Measurements from ENCODE around the gene MYL3.

Gene MYL3

GRCh38 chr3:46861605-46862368 is 1.5 kb downstream of the MYL3 start:
- H3K4me3 ChIP-seq (ENCODE audit: low read length) = no peak overlapping the region
- no peaks in the 10 kb centered on the region for H3K4me1 ChIP-seq (ENCODE audit: insufficient read depth, low read length)
- no peaks in the 10 kb centered on the region for H3K27me3 ChIP-seq (ENCODE audit: insufficient read depth, low read length)
- no peaks in the 10 kb centered on the region for H3K36me3 ChIP-seq (ENCODE audit: insufficient read depth, low read length)
- WGBS = 89% methylated on average over 12 of the region's 12 CpGs
- no peak overlapping the region for H3K9ac ChIP-seq (ENCODE audit: low read depth, low read length)
- no peaks in the 10 kb centered on the region for H3K9me3 ChIP-seq (ENCODE audit: insufficient read depth, low read depth, low read length)
- no peak overlapping the region for H3K27ac ChIP-seq (ENCODE audit: low read depth, low read length)

DNA sequence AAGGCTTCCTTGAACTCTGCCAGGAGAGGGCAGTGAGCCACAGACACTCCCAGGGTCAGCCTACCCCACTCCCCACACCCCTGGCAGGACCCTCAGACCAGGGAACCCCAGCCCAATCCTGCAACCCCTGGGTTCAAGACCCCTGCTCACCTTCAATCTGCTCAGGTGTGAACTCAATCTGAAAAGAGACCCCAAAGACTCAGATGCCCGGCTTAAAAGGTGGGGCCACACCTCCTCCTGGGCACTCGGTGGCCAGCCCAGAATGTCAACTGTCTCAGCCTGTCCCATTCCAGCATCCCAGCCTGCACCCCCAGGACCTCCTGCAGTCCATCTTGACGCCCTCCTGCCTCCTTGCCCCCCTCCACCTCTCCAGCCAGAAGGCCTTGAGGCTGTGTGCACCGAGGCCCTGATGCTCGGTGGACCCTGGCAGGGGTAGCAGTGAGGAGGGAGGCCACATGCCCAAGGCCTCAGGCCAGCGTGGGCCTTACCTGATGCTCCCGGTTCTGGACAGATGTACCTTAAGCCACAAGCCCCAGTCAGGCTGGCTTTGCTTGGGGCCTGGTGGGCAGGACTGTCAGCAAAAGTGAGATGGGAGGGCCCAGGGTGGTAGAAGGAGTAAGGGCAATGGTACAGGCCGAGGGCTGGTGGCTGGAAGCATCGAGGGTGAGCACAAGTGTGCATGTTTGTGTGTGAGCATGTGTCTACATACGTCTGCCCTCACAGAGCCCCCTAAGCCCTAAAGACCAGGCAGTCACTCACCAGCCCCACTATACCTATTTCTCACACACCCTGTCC is 2.2 kb downstream of the MYL3 start:
- Histone ChIP-seq H3K27ac (ENCODE audit: low read depth, low read length) (no peak overlapping the region), H3K9ac (ENCODE audit: low read depth, low read length) (no peak overlapping the region), H3K4me1 (ENCODE audit: insufficient read depth, low read length) (no peaks in the 10 kb centered on the region), H3K4me3 (ENCODE audit: low read length) (no peak overlapping the region), H3K27me3 (ENCODE audit: insufficient read depth, low read length) (no peaks in the 10 kb centered on the region), H3K9me3 (ENCODE audit: insufficient read depth, low read depth, low read length) (no peaks in the 10 kb centered on the region), H3K36me3 (ENCODE audit: insufficient read depth, low read length) (no peaks in the 10 kb centered on the region)
- WGBS = 94% methylated on average over 10 of the region's 10 CpGs

DNA sequence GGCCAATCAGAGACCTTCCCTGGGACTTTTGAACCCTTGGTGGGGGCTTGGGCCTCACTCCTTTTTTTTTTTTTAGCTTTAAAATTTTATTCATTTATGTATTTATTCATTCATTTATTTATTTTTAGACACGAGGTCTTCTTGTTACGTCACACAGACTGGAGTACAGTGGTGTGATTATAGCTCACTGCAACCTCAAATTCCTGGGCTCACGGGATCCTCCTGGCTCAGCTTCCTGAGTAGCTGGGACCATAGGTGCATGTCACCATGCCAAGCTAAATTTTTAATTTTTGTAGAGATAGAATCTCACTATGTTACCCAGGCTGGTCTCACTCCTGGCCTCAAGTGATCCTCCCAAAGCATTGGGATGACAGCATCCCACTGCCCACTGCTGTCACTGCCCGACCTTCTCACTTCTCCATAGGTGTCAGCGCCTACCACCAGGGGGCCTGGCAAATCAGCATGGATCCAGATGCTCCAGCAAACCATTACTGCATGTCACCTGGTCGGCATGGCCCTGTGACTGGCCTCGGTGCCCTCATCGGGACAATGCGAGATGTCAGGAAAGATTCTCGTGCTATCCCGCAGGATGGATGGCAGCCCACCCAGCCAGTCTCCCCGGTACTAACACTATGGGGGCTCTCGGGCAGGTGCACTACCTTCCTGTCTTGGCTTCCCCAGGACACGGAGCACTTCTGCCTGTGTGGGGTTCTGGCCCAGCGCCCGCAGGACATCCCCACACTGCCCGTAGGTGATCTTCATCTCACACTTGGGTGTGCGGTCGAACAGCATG is 3.0 kb downstream of the MYL3 start:
- H3K27me3 ChIP-seq (ENCODE audit: insufficient read depth, low read length) = no peaks in the 10 kb centered on the region
- no peak overlapping the region for H3K27ac ChIP-seq (ENCODE audit: low read depth, low read length)
- H3K36me3 ChIP-seq (ENCODE audit: insufficient read depth, low read length) = no peaks in the 10 kb centered on the region
- no peaks in the 10 kb centered on the region for H3K9me3 ChIP-seq (ENCODE audit: insufficient read depth, low read depth, low read length)
- H3K4me3 ChIP-seq (ENCODE audit: low read length) = no peak overlapping the region
- WGBS = 89% methylated on average over 19 of the region's 19 CpGs
- no peak overlapping the region for H3K9ac ChIP-seq (ENCODE audit: low read depth, low read length)
- no peaks in the 10 kb centered on the region for H3K4me1 ChIP-seq (ENCODE audit: insufficient read depth, low read length)

- H3K9me3 ChIP-seq (ENCODE audit: insufficient read depth, low read depth, low read length) = no peaks in the 10 kb centered on the region
- no peaks in the 10 kb centered on the region for H3K4me1 ChIP-seq (ENCODE audit: insufficient read depth, low read length)
- WGBS = 77% methylated on average over 11 of the region's 11 CpGs
Measured at GRCh38 chr3:46859001-46859710, 4.1 kb downstream of the MYL3 start.

GRCh38 chr3:46858456-46858855 is 4.8 kb downstream of the MYL3 start:
- Histone ChIP-seq H3K27ac (ENCODE audit: low read depth, low read length) (no peak overlapping the region), H3K4me3 (ENCODE audit: low read length) (no peak overlapping the region), H3K4me1 (ENCODE audit: insufficient read depth, low read length) (no peaks in the 10 kb centered on the region), H3K9ac (ENCODE audit: low read depth, low read length) (no peak overlapping the region), H3K36me3 (ENCODE audit: insufficient read depth, low read length) (no peaks in the 10 kb centered on the region), H3K9me3 (ENCODE audit: insufficient read depth, low read depth, low read length) (no peaks in the 10 kb centered on the region), H3K27me3 (ENCODE audit: insufficient read depth, low read length) (no peaks in the 10 kb centered on the region)
- 93% methylated on average over 6 of the region's 6 CpGs for WGBS

More at GRCh38 chr3:46859001-46859710, 4.1 kb downstream of the MYL3 start:
- no peak overlapping the region for H3K27ac ChIP-seq (ENCODE audit: low read depth, low read length)
- H3K36me3 ChIP-seq (ENCODE audit: insufficient read depth, low read length) = no peaks in the 10 kb centered on the region
- H3K4me3 ChIP-seq (ENCODE audit: low read length) = no peak overlapping the region
- no peak overlapping the region for H3K9ac ChIP-seq (ENCODE audit: low read depth, low read length)
- no peaks in the 10 kb centered on the region for H3K27me3 ChIP-seq (ENCODE audit: insufficient read depth, low read length)

DNA sequence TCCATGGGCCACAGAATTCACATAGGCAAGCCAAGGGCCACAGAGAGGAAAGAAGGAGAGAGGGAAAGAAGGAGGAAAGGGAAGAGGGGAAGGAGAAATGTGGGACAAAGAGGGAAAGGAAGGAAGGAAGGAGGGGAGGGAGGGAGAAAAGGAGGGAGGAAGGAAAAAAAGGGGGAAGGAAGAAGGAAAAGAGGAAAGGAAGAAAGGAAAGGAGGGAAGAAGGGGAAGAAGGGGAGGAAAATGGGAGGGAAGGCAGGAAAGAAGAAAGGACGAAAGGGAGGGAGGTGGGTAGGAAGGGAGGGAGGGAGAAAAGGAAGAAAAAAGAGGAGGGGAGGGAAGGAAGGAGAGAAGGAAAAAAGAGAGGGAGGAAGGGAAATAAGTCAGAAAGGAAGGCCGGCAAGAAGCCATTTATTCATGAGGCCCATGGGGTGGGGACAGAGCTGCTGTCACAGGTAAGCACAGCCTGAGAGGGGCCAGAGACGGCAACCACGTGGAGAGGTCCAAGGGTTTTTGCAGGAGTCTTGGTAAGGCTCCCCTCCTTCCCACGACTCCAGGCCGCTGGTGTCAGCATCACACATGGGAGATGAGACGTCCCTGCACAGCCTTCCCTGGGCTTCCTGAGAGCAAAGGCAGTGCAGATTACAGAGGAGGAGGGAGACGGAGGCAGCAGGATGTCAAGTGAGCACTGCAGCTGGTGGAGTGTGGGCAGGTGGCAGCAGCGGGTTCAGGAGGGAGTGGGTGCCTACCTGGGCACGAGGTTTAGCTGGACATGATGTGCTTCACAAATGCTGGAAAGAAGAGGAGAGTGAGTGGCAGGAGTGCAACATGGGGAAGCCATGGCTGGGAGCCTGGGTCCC is 5.5 kb downstream of the MYL3 start:
- H3K4me1 ChIP-seq (ENCODE audit: insufficient read depth, low read length) = no peaks in the 10 kb centered on the region
- H3K27ac ChIP-seq (ENCODE audit: low read depth, low read length) = no peak overlapping the region
- 80% methylated on average over 10 of the region's 10 CpGs for WGBS
- H3K27me3 ChIP-seq (ENCODE audit: insufficient read depth, low read length) = no peaks in the 10 kb centered on the region
- no peak overlapping the region for H3K4me3 ChIP-seq (ENCODE audit: low read length)
- H3K36me3 ChIP-seq (ENCODE audit: insufficient read depth, low read length) = no peaks in the 10 kb centered on the region
- no peak overlapping the region for H3K9ac ChIP-seq (ENCODE audit: low read depth, low read length)
- H3K9me3 ChIP-seq (ENCODE audit: insufficient read depth, low read depth, low read length) = no peaks in the 10 kb centered on the region

- H3K27me3 ChIP-seq (ENCODE audit: insufficient read depth, low read length) = no peaks in the 10 kb centered on the region
- H3K4me1 ChIP-seq (ENCODE audit: insufficient read depth, low read length) = no peaks in the 10 kb centered on the region
- 88% methylated on average over 17 of the region's 17 CpGs for WGBS
- no peak overlapping the region for H3K4me3 ChIP-seq (ENCODE audit: low read length)
- no peaks in the 10 kb centered on the region for H3K36me3 ChIP-seq (ENCODE audit: insufficient read depth, low read length)
- no peak overlapping the region for H3K27ac ChIP-seq (ENCODE audit: low read depth, low read length)
- no peak overlapping the region for H3K9ac ChIP-seq (ENCODE audit: low read depth, low read length)
- no peaks in the 10 kb centered on the region for H3K9me3 ChIP-seq (ENCODE audit: insufficient read depth, low read depth, low read length)
Measured at GRCh38 chr3:46856576-46857471, 6.4 kb downstream of the MYL3 start.

GRCh38 chr3:46854555-46854991 is 8.7 kb downstream of the MYL3 start:
- Histone ChIP-seq H3K9ac (ENCODE audit: low read depth, low read length) (no peak overlapping the region), H3K9me3 (ENCODE audit: insufficient read depth, low read depth, low read length) (no peaks in the 10 kb centered on the region), H3K27me3 (ENCODE audit: insufficient read depth, low read length) (no peaks in the 10 kb centered on the region), H3K27ac (ENCODE audit: low read depth, low read length) (no peak overlapping the region), H3K4me3 (ENCODE audit: low read length) (no peak overlapping the region), H3K4me1 (ENCODE audit: insufficient read depth, low read length) (no peaks in the 10 kb centered on the region), H3K36me3 (ENCODE audit: insufficient read depth, low read length) (no peaks in the 10 kb centered on the region)
- 89% methylated on average over 5 of the region's 5 CpGs for WGBS

- H3K27me3 ChIP-seq (ENCODE audit: insufficient read depth, low read length) = no peaks in the 10 kb centered on the region
- no peak overlapping the region for H3K27ac ChIP-seq (ENCODE audit: low read depth, low read length)
- no peaks in the 10 kb centered on the region for H3K9me3 ChIP-seq (ENCODE audit: insufficient read depth, low read depth, low read length)
- no peaks in the 10 kb centered on the region for H3K36me3 ChIP-seq (ENCODE audit: insufficient read depth, low read length)
- H3K4me3 ChIP-seq (ENCODE audit: low read length) = no peak overlapping the region
- no peak overlapping the region for H3K9ac ChIP-seq (ENCODE audit: low read depth, low read length)
- 91% methylated on average over 15 of the region's 15 CpGs for WGBS
- H3K4me1 ChIP-seq (ENCODE audit: insufficient read depth, low read length) = no peaks in the 10 kb centered on the region
Measured at GRCh38 chr3:46853441-46854415, 9.5 kb downstream of the MYL3 start.

All from HUES64 (cell line).